Measurements from ENCODE around the gene RASSF8. TPM values are rescaled to one million over a fixed set of nuclear protein-coding genes. Genes with fewer than 3 reads are reported as not detected.

The RASSF8 gene
- polyA plus RNA-seq, 4 donors = 0.22 to 6.0 (median 2.6) TPM

- Histone ChIP-seq H3K4me1 (ENCODE audit: control insufficient read depth in 3 of 3, insufficient read depth in 2 of 3, low read depth in 1 of 3, low read length in 2 of 3) (peaks cover 0 to 5% (median 0%) of the 10 kb centered on the region in 3 donors), H3K4me3 (ENCODE audit: low read depth in 1 of 3, low read length in 3 of 3) (no peak overlapping the region), H3K36me3 (ENCODE audit: control insufficient read depth in 3 of 3, insufficient read depth in 2 of 3, low read depth in 1 of 3, low read length in 3 of 3) (no peaks in the 10 kb centered on the region), H3K9me3 (ENCODE audit: control insufficient read depth in 2 of 2, insufficient read depth in 1 of 2, low read depth in 1 of 2, low read length in 1 of 2) (no peaks in the 10 kb centered on the region), H3K27me3 (ENCODE audit: control insufficient read depth in 3 of 3, insufficient read depth in 3 of 3, low read length in 3 of 3) (no peaks in the 10 kb centered on the region), H3K27ac (ENCODE audit: low read depth in 1 of 3, low read length in 2 of 3) (no peak overlapping the region)
- DNase-seq (no peak), FAIRE-seq (no peak)
- WGBS, 3 donors = 71 to 77% (median 74%) methylated on average over 3 of the region's 3 CpGs
These were observed 71.9 kb downstream of the RASSF8 start for GRCh38 chr12:26030371-26030770.

GRCh38 chr12:26031318-26031717 lies 72.8 kb downstream of the RASSF8 start:
- FAIRE-seq (no peak), DNase-seq (no peak)
- no peaks in the 10 kb centered on the region for H3K27me3 ChIP-seq (ENCODE audit: control insufficient read depth in 3 of 3, insufficient read depth in 3 of 3, low read length in 3 of 3)
- WGBS, 3 donors = 85 to 92% (median 91%) methylated on average over 2 of the region's 2 CpGs
- H3K36me3 ChIP-seq (ENCODE audit: control insufficient read depth in 3 of 3, insufficient read depth in 2 of 3, low read depth in 1 of 3, low read length in 3 of 3) = no peaks in the 10 kb centered on the region
- no peak overlapping the region for H3K4me3 ChIP-seq (ENCODE audit: low read depth in 1 of 3, low read length in 3 of 3)
- H3K4me1 ChIP-seq (ENCODE audit: control insufficient read depth in 3 of 3, insufficient read depth in 2 of 3, low read depth in 1 of 3, low read length in 2 of 3) = peaks cover 0 to 5% (median 0%) of the 10 kb centered on the region in 3 donors
- no peaks in the 10 kb centered on the region for H3K9me3 ChIP-seq (ENCODE audit: control insufficient read depth in 2 of 2, insufficient read depth in 1 of 2, low read depth in 1 of 2, low read length in 1 of 2)
- no peak overlapping the region for H3K27ac ChIP-seq (ENCODE audit: low read depth in 1 of 3, low read length in 2 of 3)

- Histone ChIP-seq H3K4me1 (ENCODE audit: control insufficient read depth in 3 of 3, insufficient read depth in 2 of 3, low read depth in 1 of 3, low read length in 2 of 3) (peaks cover 0 to 8% (median 0%) of the 10 kb centered on the region in 3 donors), H3K9me3 (ENCODE audit: control insufficient read depth in 2 of 2, insufficient read depth in 1 of 2, low read depth in 1 of 2, low read length in 1 of 2) (no peaks in the 10 kb centered on the region), H3K27me3 (ENCODE audit: control insufficient read depth in 3 of 3, insufficient read depth in 3 of 3, low read length in 3 of 3) (no peaks in the 10 kb centered on the region), H3K27ac (ENCODE audit: low read depth in 1 of 3, low read length in 2 of 3) (no peak overlapping the region), H3K36me3 (ENCODE audit: control insufficient read depth in 3 of 3, insufficient read depth in 2 of 3, low read depth in 1 of 3, low read length in 3 of 3) (no peaks in the 10 kb centered on the region), H3K4me3 (ENCODE audit: low read depth in 1 of 3, low read length in 3 of 3) (no peak overlapping the region)
- no peak for DNase-seq
- no peak for FAIRE-seq
These were observed 73.3 kb downstream of the RASSF8 start for GRCh38 chr12:26031827-26032226.

- H3K4me3 ChIP-seq (ENCODE audit: low read depth in 1 of 3, low read length in 3 of 3) = no peak overlapping the region
- 75 to 89% (median 80%) methylated on average over 1 of the region's 1 CpG for WGBS, 3 donors
- DNase-seq (no peak), FAIRE-seq (no peak)
- H3K27ac ChIP-seq (ENCODE audit: low read depth in 1 of 3, low read length in 2 of 3) = no peak overlapping the region
- no peaks in the 10 kb centered on the region for H3K27me3 ChIP-seq (ENCODE audit: control insufficient read depth in 3 of 3, insufficient read depth in 3 of 3, low read length in 3 of 3)
- H3K9me3 ChIP-seq (ENCODE audit: control insufficient read depth in 2 of 2, insufficient read depth in 1 of 2, low read depth in 1 of 2, low read length in 1 of 2) = no peaks in the 10 kb centered on the region
- H3K4me1 ChIP-seq (ENCODE audit: control insufficient read depth in 3 of 3, insufficient read depth in 2 of 3, low read depth in 1 of 3, low read length in 2 of 3) = peaks cover 0 to 12% (median 0%) of the 10 kb centered on the region in 3 donors
- H3K36me3 ChIP-seq (ENCODE audit: control insufficient read depth in 3 of 3, insufficient read depth in 2 of 3, low read depth in 1 of 3, low read length in 3 of 3) = no peaks in the 10 kb centered on the region
These were observed 73.8 kb downstream of the RASSF8 start for GRCh38 chr12:26032290-26032689.

- FAIRE-seq (no peak), DNase-seq (no peak)
- no peak overlapping the region for H3K27ac ChIP-seq (ENCODE audit: low read depth in 1 of 3, low read length in 2 of 3)
- WGBS, 3 donors = 26 to 43% (median 35%) methylated on average over 1 of the region's 1 CpG
- H3K27me3 ChIP-seq (ENCODE audit: control insufficient read depth in 3 of 3, insufficient read depth in 3 of 3, low read length in 3 of 3) = no peaks in the 10 kb centered on the region
- H3K36me3 ChIP-seq (ENCODE audit: control insufficient read depth in 3 of 3, insufficient read depth in 2 of 3, low read depth in 1 of 3, low read length in 3 of 3) = no peaks in the 10 kb centered on the region
- H3K4me1 ChIP-seq (ENCODE audit: control insufficient read depth in 3 of 3, insufficient read depth in 2 of 3, low read depth in 1 of 3, low read length in 2 of 3) = peaks cover 0 to 12% (median 0%) of the 10 kb centered on the region in 3 donors
- H3K4me3 ChIP-seq (ENCODE audit: low read depth in 1 of 3, low read length in 3 of 3) = no peak overlapping the region
- no peaks in the 10 kb centered on the region for H3K9me3 ChIP-seq (ENCODE audit: control insufficient read depth in 2 of 2, insufficient read depth in 1 of 2, low read depth in 1 of 2, low read length in 1 of 2)
These were observed 74.3 kb downstream of the RASSF8 start for GRCh38 chr12:26032719-26033241.

- no peaks in the 10 kb centered on the region for H3K36me3 ChIP-seq (ENCODE audit: control insufficient read depth in 3 of 3, insufficient read depth in 2 of 3, low read depth in 1 of 3, low read length in 3 of 3)
- H3K4me1 ChIP-seq (ENCODE audit: control insufficient read depth in 3 of 3, insufficient read depth in 2 of 3, low read depth in 1 of 3, low read length in 2 of 3) = peaks cover 0 to 21% (median 0%) of the 10 kb centered on the region in 3 donors
- WGBS, 3 donors = 85 to 90% (median 89%) methylated on average over 5 of the region's 5 CpGs
- no peak overlapping the region for H3K27ac ChIP-seq (ENCODE audit: low read depth in 1 of 3, low read length in 2 of 3)
- no peaks in the 10 kb centered on the region for H3K9me3 ChIP-seq (ENCODE audit: control insufficient read depth in 2 of 2, insufficient read depth in 1 of 2, low read depth in 1 of 2, low read length in 1 of 2)
- no peaks in the 10 kb centered on the region for H3K27me3 ChIP-seq (ENCODE audit: control insufficient read depth in 3 of 3, insufficient read depth in 3 of 3, low read length in 3 of 3)
- no peak for DNase-seq
- no peak overlapping the region for H3K4me3 ChIP-seq (ENCODE audit: low read depth in 1 of 3, low read length in 3 of 3)
- no peak for FAIRE-seq
These were observed 76.1 kb downstream of the RASSF8 start for GRCh38 chr12:26034371-26035142.

- H3K36me3 ChIP-seq (ENCODE audit: control insufficient read depth in 3 of 3, insufficient read depth in 2 of 3, low read depth in 1 of 3, low read length in 3 of 3) = no peaks in the 10 kb centered on the region
- FAIRE-seq = no peak
- no peaks in the 10 kb centered on the region for H3K9me3 ChIP-seq (ENCODE audit: control insufficient read depth in 2 of 2, insufficient read depth in 1 of 2, low read depth in 1 of 2, low read length in 1 of 2)
- no peak for DNase-seq
- H3K4me1 ChIP-seq (ENCODE audit: control insufficient read depth in 3 of 3, insufficient read depth in 2 of 3, low read depth in 1 of 3, low read length in 2 of 3) = peaks cover 0 to 21% (median 0%) of the 10 kb centered on the region in 3 donors
- no peak overlapping the region for H3K27ac ChIP-seq (ENCODE audit: low read depth in 1 of 3, low read length in 2 of 3)
- 15 to 64% (median 48%) methylated on average over 4 of the region's 4 CpGs for WGBS, 3 donors
- H3K27me3 ChIP-seq (ENCODE audit: control insufficient read depth in 3 of 3, insufficient read depth in 3 of 3, low read length in 3 of 3) = no peaks in the 10 kb centered on the region
- no peak overlapping the region for H3K4me3 ChIP-seq (ENCODE audit: low read depth in 1 of 3, low read length in 3 of 3)
These were observed 78.4 kb downstream of the RASSF8 start for GRCh38 chr12:26036877-26037276.

- 37 to 78% (median 66%) methylated on average over 2 of the region's 2 CpGs for WGBS, 3 donors
- peak overlapping the region in 1 of 3 donors; percentile 68 for H3K27ac ChIP-seq (ENCODE audit: low read depth in 1 of 3, low read length in 2 of 3)
- peak in 1 of 2 donors; percentile 41 for DNase-seq
- H3K36me3 ChIP-seq (ENCODE audit: control insufficient read depth in 3 of 3, insufficient read depth in 2 of 3, low read depth in 1 of 3, low read length in 3 of 3) = no peaks in the 10 kb centered on the region
- no peaks in the 10 kb centered on the region for H3K27me3 ChIP-seq (ENCODE audit: control insufficient read depth in 3 of 3, insufficient read depth in 3 of 3, low read length in 3 of 3)
- no peak overlapping the region for H3K4me3 ChIP-seq (ENCODE audit: low read depth in 1 of 3, low read length in 3 of 3)
- peaks cover 0 to 21% (median 0%) of the 10 kb centered on the region in 3 donors for H3K4me1 ChIP-seq (ENCODE audit: control insufficient read depth in 3 of 3, insufficient read depth in 2 of 3, low read depth in 1 of 3, low read length in 2 of 3)
- FAIRE-seq = no peak
- H3K9me3 ChIP-seq (ENCODE audit: control insufficient read depth in 2 of 2, insufficient read depth in 1 of 2, low read depth in 1 of 2, low read length in 1 of 2) = no peaks in the 10 kb centered on the region
These were observed 79.2 kb downstream of the RASSF8 start for GRCh38 chr12:26037615-26038220.
